K562 (cell line): ENCODE measurements around the gene NCAM2. TPM values are rescaled to one million over a fixed set of nuclear protein-coding genes. Genes with fewer than 3 reads are reported as not detected.

Experiments used
- ATAC-seq: fragments of 200-7000 bp; cut with Tn5 transposase; 3 replicates; pipeline ENCODE4 v1.9.1; 2020; ENCODE audit warnings: moderate library complexity
- BruUV-seq: library from RNA; stranded (reverse); fragments of 400-500 nt; replicated peaks from 2 replicates; lab custom pipeline; 2021; lab: Mats Ljungman, UMichigan
- CTCF ChIA-PET: fragments of 300-600 bp; formaldehyde crosslinking; extraction: SDS; loops from one replicate; lab custom pipeline; 2021; ENCODE audit warnings: low intra/inter-chr PET ratio; lab: Yijun Ruan, JAX
- POLR2A ChIA-PET: fragments of 300-600, 350-650 bp; sonication (Branson Sonifier 250); formaldehyde crosslinking; extraction: SDS; loops from one replicate; lab custom pipeline; 2021; ENCODE audit warnings: antibody characterized with exemption, inconsistent platforms; lab: Yijun Ruan, JAX
- DNase-seq, 4 experiments: peaks; one replicate each; pipeline versions ENCODE4 v3.0.0 to v3.0.0-alpha.2; 2011 to 2018; ENCODE audit warnings: low spot score in 3 of 4, mixed read lengths in 3 of 4; ENCODE audit errors: extremely low read depth in 1 of 4
- FAIRE-seq: peaks from 2 replicates; lab custom pipeline; 2011; peaks lifted over from hg19 to GRCh38; lab: Jason Lieb, UNC
- H2AFZ ChIP-seq: 2 replicates; pipeline ENCODE4 v1.6.0; 2011; ENCODE audit warnings: low read depth, low read length, control low read depth, inconsistent platforms
- H3K27ac ChIP-seq: fragments of 200-600 bp; 3 replicates; pipeline ENCODE4 v1.8.0; 2011; ENCODE audit warnings: low read depth, mild to moderate bottlenecking, control low read depth, inconsistent platforms, low read length, moderate library complexity, mixed read lengths; ENCODE audit errors: extremely low read depth
- H3K27me3 ChIP-seq, 2 experiments: fragments of 300-600 bp in 1 of 2; 2 replicates in 1 of 2; 3 replicates in 1 of 2; pipeline versions ENCODE4 v1.6.0 to v1.8.0; 2011; ENCODE audit warnings: inconsistent platforms in 2 of 2, low read length in 2 of 2, mild to moderate bottlenecking in 1 of 2, mixed read lengths in 1 of 2, moderate library complexity in 1 of 2; ENCODE audit not compliant: control insufficient read depth in 2 of 2, insufficient read depth in 2 of 2
- H3K36me3 ChIP-seq: fragments of 300-600 bp; 3 replicates; pipeline ENCODE4 v1.8.0; 2011; ENCODE audit warnings: mild to moderate bottlenecking, low read length, inconsistent platforms; ENCODE audit not compliant: control insufficient read depth, insufficient read depth
- H3K4me1 ChIP-seq, 2 experiments: fragments of 200-600 bp in 1 of 2; replicated peaks in 1 of 2; 2 replicates in 1 of 2; 3 replicates in 1 of 2; pipeline versions ENCODE4 v1.5.1 to v1.8.0; 2011; ENCODE audit warnings: inconsistent platforms in 2 of 2, low read length in 2 of 2, mild to moderate bottlenecking in 1 of 2, mixed read lengths in 1 of 2, moderate library complexity in 1 of 2; ENCODE audit not compliant: control insufficient read depth in 2 of 2, insufficient read depth in 2 of 2
- H3K4me2 ChIP-seq: 2 replicates; pipeline ENCODE4 v1.6.1; 2011; ENCODE audit warnings: low read length, control low read depth, inconsistent platforms, mixed read lengths; ENCODE audit not compliant: insufficient read depth
- H3K4me3 ChIP-seq: fragments of 200-600 bp; sonication (generic), shearing (Covaris generic); 2 replicates; pipeline ENCODE4 v1.5.1; 2016; ENCODE audit warnings: control low read depth, inconsistent platforms
- H3K79me2 ChIP-seq: fragments of 200-600 bp; 3 replicates; pipeline ENCODE4 v1.8.0; 2011; ENCODE audit warnings: low read length, inconsistent platforms; ENCODE audit not compliant: control insufficient read depth, insufficient read depth
- H3K9ac ChIP-seq, 2 experiments: 2 replicates each; pipeline versions ENCODE4 v1.6.0 to v1.6.1; 2011; ENCODE audit warnings: low read depth in 2 of 2, low read length in 2 of 2, control low read depth in 1 of 2, inconsistent platforms in 1 of 2, mild to moderate bottlenecking in 1 of 2, mixed read lengths in 1 of 2; ENCODE audit not compliant: insufficient read depth in 1 of 2
- H3K9me1 ChIP-seq: one replicate; pipeline ENCODE4 v1.6.0; 2011; ENCODE audit warnings: inconsistent platforms, mild to moderate bottlenecking, low read length, moderate library complexity; ENCODE audit not compliant: control insufficient read depth, insufficient read depth
- H3K9me3 ChIP-seq: replicated peaks from 2 replicates; pipeline ENCODE4 v1.5.1; 2011; ENCODE audit warnings: low read depth, low read length, inconsistent platforms; ENCODE audit not compliant: control insufficient read depth, insufficient read depth
- H4K20me1 ChIP-seq: replicated peaks from 2 replicates; pipeline ENCODE4 v1.6.1; 2011; ENCODE audit warnings: low read length, inconsistent platforms, mixed read lengths; ENCODE audit not compliant: control insufficient read depth, insufficient read depth
- EP300 ChIP-seq: IDR thresholded peaks from 2 replicates; pipeline ENCODE4 v1.6.1; 2012; ENCODE audit warnings: low read length, improper control_type of control experiment
- GABPA ChIP-seq: fragments of 200-800 bp; sonication (Bioruptor generic); conservative IDR thresholded peaks from 2 replicates; pipeline ENCODE4 v1.6.1; 2016; ENCODE audit warnings: low read depth, missing genetic modification characterization, missing compliant biosample characterization
- NFIC ChIP-seq: fragments of 450-650 bp; IDR thresholded peaks from 2 replicates; pipeline ENCODE4 v1.6.1; 2017; ENCODE audit warnings: mild to moderate bottlenecking, inconsistent platforms
- NR3C1 ChIP-seq: sonication (generic); formaldehyde crosslinking; IDR thresholded peaks from 2 replicates; pipeline ENCODE4 v1.8.1; 2022; ENCODE audit warnings: missing genetic modification reagents
- NR4A1 ChIP-seq, 2 experiments: fragments of 250-450 bp in 1 of 2; fragments of 450-650 bp in 1 of 2; sonication (Bioruptor Pico) in 1 of 2; IDR thresholded peaks; 2 replicates each; pipeline versions ENCODE4 v1.4.0 to v1.6.1; 2016 to 2020; ENCODE audit warnings: mild to moderate bottlenecking in 2 of 2, missing compliant biosample characterization in 1 of 2, missing genetic modification characterization in 1 of 2, moderate library complexity in 1 of 2
- NUFIP1 ChIP-seq: fragments of 450-650 bp; IDR thresholded peaks from 2 replicates; pipeline ENCODE4 v1.6.1; 2018; ENCODE audit not compliant: partially characterized antibody
- PRPF4 ChIP-seq: fragments of 200-400 bp; formaldehyde crosslinking; IDR thresholded peaks from one replicate; pipeline ENCODE4 v1.6.1; 2017; ENCODE audit warnings: low read length, low read depth, mild to moderate bottlenecking; ENCODE audit not compliant: insufficient read depth, poor library complexity, severe bottlenecking
- THRAP3 ChIP-seq: fragments of 450-650 bp; IDR thresholded peaks from 2 replicates; pipeline ENCODE4 v1.6.1; 2016; ENCODE audit warnings: mild to moderate bottlenecking, inconsistent platforms, borderline replicate concordance
- ZNF444 ChIP-seq: fragments of 250-450 bp; sonication (Bioruptor Pico); IDR thresholded peaks from 2 replicates; pipeline ENCODE4 v1.4.0; 2020; ENCODE audit warnings: mild to moderate bottlenecking, moderate library complexity
- ZNF764 ChIP-seq: fragments of 250-450 bp; sonication (Bioruptor Pico); IDR thresholded peaks from 2 replicates; pipeline ENCODE4 v1.4.0; 2020; ENCODE audit warnings: low read depth, mild to moderate bottlenecking, moderate library complexity
- WGBS: fragments of 100-300 bp; shearing (Covaris generic); methylation state at CpG from one replicate; pipeline ENCODE4 v1.1.6; 2016; ENCODE audit warnings: low coverage, mixed read lengths; ENCODE audit not compliant: insufficient coverage; ENCODE audit errors: missing lambda C conversion rate; 5-methylcytosine and 5-hydroxymethylcytosine counted together
- in situ Hi-C: fragments of 300-500 bp; cut with MboI; formaldehyde crosslinking; loops from 4 replicates; pipeline ENCODE4 v1.15.0; 2018; ENCODE audit warnings: inconsistent platforms, mixed read lengths
- intact Hi-C: fragments of 100-400 bp; cut with micrococcal nuclease; formaldehyde crosslinking; loops from 2 replicates; pipeline ENCODE4 v1.14.2; 2022
- polyA plus RNA-seq, 8 experiments: library from polyadenylated mRNA; depleted of rRNA in 4 of 8; stranded (reverse) in 5 of 8; unstranded in 3 of 8; fragments of >200 nt; fragmentation: Nextera tagmentation in 2 of 8; fragmentation: Illumina TruSeq in 1 of 8; extraction: Ambion mirVana in 2 of 8; extraction: Trizol in 1 of 8; gene quantifications; 2 replicates each; pipeline versions ENCODE4 v1.2.1 to v1.2.3, GENCODE V29; 2011 to 2014; ENCODE audit warnings: inconsistent platforms in 1 of 8, missing spikeins in 1 of 8
- total RNA-seq, 7 experiments: library from RNA; depleted of rRNA in 6 of 7; stranded (reverse); fragments of >200 nt in 6 of 7; fragmentation: Illumina TruSeq in 2 of 7; extraction: Trizol in 2 of 7; gene quantifications; 2 replicates each; pipeline versions ENCODE4 v1.2.1 to v1.2.3, GENCODE V29; 2011 to 2021; ENCODE audit warnings: low replicate concordance in 1 of 7
- TF ChIP-seq, protein P1 (sequence below): fragments of 450-650 bp; IDR thresholded peaks from 2 replicates; pipeline ENCODE4 v1.7.0; 2016; ENCODE audit warnings: borderline replicate concordance
- TF ChIP-seq, protein P2 (sequence below): sonication (generic); formaldehyde crosslinking; IDR thresholded peaks from 2 replicates; pipeline ENCODE4 v1.8.0; 2023; ENCODE audit warnings: missing genetic modification reagents, mild to moderate bottlenecking, borderline replicate concordance

The NCAM2 gene
- total and polyA plus RNA-seq, 9 of the 15 experiments (the other 6 are each of a cell fraction or from before 2014, with no cell fraction given) = 14.0 to 58.2 (median 27.8) TPM

- FAIRE-seq (no peak), ATAC-seq (no peak), DNase-seq (no peak)
- 7% methylated on average over 1 of the region's 1 CpG for WGBS
- ChIA-PET POLR2A (no interaction called here), CTCF (no interaction called here)
- Histone ChIP-seq H3K9ac (no peak overlapping the region), H3K27me3 (no peaks in the 10 kb centered on the region), H3K9me3 (no peaks in the 10 kb centered on the region), H3K36me3 (no peaks in the 10 kb centered on the region), H3K4me2 (no peak overlapping the region), H3K9me1 (no peaks in the 10 kb centered on the region), H4K20me1 (no peaks in the 10 kb centered on the region), H2AFZ (no peak overlapping the region), H3K4me3 (no peak overlapping the region), H3K27ac (no peak overlapping the region), H3K4me1 (no peaks in the 10 kb centered on the region), H3K79me2 (no peaks in the 10 kb centered on the region)
- intact Hi-C loops = no loop called here
- in situ Hi-C loops = no loop called here
- BruUV-seq = no TSS peak
- no peak for TF ChIP-seq EP300
- no peak for TF ChIP-seq ZNF444 (CRISPR knock-in tag)
- no peak for TF ChIP-seq GABPA (tag)
- TF ChIP-seq ZNF764 (CRISPR knock-in tag) = no peak
- no peak for TF ChIP-seq NR4A1 (CRISPR knock-in tag; IDR thresholded peaks at IDR 0.05)
- no peak for TF ChIP-seq NR4A1 (tag; IDR thresholded peaks at IDR 0.05)
- TF ChIP-seq THRAP3 = no peak
- TF ChIP-seq NFIC = no peak
- TF ChIP-seq, protein P1, sequence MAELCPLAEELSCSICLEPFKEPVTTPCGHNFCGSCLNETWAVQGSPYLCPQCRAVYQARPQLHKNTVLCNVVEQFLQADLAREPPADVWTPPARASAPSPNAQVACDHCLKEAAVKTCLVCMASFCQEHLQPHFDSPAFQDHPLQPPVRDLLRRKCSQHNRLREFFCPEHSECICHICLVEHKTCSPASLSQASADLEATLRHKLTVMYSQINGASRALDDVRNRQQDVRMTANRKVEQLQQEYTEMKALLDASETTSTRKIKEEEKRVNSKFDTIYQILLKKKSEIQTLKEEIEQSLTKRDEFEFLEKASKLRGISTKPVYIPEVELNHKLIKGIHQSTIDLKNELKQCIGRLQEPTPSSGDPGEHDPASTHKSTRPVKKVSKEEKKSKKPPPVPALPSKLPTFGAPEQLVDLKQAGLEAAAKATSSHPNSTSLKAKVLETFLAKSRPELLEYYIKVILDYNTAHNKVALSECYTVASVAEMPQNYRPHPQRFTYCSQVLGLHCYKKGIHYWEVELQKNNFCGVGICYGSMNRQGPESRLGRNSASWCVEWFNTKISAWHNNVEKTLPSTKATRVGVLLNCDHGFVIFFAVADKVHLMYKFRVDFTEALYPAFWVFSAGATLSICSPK = no peak
- no peak for TF ChIP-seq PRPF4
- no peak for TF ChIP-seq NR3C1 (CRISPR knock-in tag)
- TF ChIP-seq, protein P2, sequence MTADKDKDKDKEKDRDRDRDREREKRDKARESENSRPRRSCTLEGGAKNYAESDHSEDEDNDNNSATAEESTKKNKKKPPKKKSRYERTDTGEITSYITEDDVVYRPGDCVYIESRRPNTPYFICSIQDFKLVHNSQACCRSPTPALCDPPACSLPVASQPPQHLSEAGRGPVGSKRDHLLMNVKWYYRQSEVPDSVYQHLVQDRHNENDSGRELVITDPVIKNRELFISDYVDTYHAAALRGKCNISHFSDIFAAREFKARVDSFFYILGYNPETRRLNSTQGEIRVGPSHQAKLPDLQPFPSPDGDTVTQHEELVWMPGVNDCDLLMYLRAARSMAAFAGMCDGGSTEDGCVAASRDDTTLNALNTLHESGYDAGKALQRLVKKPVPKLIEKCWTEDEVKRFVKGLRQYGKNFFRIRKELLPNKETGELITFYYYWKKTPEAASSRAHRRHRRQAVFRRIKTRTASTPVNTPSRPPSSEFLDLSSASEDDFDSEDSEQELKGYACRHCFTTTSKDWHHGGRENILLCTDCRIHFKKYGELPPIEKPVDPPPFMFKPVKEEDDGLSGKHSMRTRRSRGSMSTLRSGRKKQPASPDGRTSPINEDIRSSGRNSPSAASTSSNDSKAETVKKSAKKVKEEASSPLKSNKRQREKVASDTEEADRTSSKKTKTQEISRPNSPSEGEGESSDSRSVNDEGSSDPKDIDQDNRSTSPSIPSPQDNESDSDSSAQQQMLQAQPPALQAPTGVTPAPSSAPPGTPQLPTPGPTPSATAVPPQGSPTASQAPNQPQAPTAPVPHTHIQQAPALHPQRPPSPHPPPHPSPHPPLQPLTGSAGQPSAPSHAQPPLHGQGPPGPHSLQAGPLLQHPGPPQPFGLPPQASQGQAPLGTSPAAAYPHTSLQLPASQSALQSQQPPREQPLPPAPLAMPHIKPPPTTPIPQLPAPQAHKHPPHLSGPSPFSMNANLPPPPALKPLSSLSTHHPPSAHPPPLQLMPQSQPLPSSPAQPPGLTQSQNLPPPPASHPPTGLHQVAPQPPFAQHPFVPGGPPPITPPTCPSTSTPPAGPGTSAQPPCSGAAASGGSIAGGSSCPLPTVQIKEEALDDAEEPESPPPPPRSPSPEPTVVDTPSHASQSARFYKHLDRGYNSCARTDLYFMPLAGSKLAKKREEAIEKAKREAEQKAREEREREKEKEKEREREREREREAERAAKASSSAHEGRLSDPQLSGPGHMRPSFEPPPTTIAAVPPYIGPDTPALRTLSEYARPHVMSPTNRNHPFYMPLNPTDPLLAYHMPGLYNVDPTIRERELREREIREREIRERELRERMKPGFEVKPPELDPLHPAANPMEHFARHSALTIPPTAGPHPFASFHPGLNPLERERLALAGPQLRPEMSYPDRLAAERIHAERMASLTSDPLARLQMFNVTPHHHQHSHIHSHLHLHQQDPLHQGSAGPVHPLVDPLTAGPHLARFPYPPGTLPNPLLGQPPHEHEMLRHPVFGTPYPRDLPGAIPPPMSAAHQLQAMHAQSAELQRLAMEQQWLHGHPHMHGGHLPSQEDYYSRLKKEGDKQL (CRISPR knock-in tag) = no peak
- no peak for TF ChIP-seq NUFIP1
These were observed 27.5 kb upstream of the NCAM2 start for GRCh38 chr21:20970691-20971090.
